HG03064 (cell line): ENCODE measurements around the gene ATOH1.

Source experiments
- ATAC-seq: cut with Tn5 transposase; IDR thresholded peaks from one replicate; pipeline ENCODE4 v1.9.1; 2021; ENCODE audit warnings: low read depth; ENCODE audit not compliant: unreplicated experiment

The ATOH1 gene, protein sequence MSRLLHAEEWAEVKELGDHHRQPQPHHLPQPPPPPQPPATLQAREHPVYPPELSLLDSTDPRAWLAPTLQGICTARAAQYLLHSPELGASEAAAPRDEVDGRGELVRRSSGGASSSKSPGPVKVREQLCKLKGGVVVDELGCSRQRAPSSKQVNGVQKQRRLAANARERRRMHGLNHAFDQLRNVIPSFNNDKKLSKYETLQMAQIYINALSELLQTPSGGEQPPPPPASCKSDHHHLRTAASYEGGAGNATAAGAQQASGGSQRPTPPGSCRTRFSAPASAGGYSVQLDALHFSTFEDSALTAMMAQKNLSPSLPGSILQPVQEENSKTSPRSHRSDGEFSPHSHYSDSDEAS

DNA sequence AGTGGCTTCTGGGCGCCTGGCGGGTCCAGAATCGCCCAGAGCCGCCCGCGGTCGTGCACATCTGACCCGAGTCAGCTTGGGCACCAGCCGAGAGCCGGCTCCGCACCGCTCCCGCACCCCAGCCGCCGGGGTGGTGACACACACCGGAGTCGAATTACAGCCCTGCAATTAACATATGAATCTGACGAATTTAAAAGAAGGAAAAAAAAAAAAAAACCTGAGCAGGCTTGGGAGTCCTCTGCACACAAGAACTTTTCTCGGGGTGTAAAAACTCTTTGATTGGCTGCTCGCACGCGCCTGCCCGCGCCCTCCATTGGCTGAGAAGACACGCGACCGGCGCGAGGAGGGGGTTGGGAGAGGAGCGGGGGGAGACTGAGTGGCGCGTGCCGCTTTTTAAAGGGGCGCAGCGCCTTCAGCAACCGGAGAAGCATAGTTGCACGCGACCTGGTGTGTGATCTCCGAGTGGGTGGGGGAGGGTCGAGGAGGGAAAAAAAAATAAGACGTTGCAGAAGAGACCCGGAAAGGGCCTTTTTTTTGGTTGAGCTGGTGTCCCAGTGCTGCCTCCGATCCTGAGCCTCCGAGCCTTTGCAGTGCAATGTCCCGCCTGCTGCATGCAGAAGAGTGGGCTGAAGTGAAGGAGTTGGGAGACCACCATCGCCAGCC is at the start of gene ATOH1:
ATOH1 (plus strand) TSS at position 422 of the 663 bp plus-strand sequence; CDS start at position 596, 174 bp downstream.
- ATAC-seq = no peak

GRCh38 chr4:93779228-93779627 is 49.3 kb upstream of the ATOH1 start:
- no peak for ATAC-seq

GRCh38 chr4:93780080-93780479 is 48.5 kb upstream of the ATOH1 start:
- no peak for ATAC-seq

DNA sequence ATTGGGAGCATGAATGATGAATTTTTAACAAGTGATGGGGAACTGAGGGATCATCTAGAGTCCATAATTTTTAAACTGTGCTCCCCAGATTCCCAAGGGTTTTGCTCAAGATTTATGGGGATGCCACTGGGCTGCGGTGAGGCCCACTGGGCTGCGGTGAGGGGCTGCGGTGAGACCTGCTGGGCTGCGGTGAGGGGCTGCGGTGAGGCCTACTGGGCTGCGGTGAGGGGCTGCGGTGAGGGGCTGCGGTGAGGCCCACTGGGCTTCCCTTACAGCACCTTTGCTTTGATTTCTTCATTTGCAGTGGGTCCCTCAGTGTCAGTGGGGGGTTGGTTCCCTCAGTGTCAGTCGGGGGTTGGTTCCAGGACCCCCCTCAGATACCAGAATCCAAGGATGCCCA is 47.4 kb upstream of the ATOH1 start:
- ATAC-seq = no peak

GRCh38 chr4:93786149-93786548 is 42.4 kb upstream of the ATOH1 start:
- no peak for ATAC-seq

GRCh38 chr4:93788712-93789111 is 39.8 kb upstream of the ATOH1 start:
- ATAC-seq = no peak

GRCh38 chr4:93791570-93792195 is 36.9 kb upstream of the ATOH1 start:
- peak; percentile 84 for ATAC-seq

DNA sequence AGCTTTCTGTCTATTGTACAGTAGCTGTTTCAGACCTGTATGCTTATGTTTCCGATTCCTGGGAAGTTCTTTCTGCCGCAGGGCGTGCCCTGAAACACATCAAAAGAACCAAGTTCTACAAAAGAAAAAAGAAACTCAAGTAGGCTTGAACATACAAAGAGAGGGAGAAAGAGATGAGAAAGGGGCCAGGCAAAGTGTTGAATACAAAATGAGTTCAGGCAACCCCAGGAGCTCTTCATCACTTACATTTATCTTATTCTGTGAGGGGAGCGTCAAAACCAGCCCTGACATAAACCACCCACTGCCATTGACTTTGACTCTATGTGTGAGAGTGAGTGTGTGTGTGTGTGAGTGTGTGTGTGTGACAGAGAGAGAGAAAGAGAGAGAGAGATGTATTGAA is 26.5 kb upstream of the ATOH1 start:
- no peak for ATAC-seq

- ATAC-seq = no peak
Measured at GRCh38 chr4:93809773-93810172, 18.8 kb upstream of the ATOH1 start.

DNA sequence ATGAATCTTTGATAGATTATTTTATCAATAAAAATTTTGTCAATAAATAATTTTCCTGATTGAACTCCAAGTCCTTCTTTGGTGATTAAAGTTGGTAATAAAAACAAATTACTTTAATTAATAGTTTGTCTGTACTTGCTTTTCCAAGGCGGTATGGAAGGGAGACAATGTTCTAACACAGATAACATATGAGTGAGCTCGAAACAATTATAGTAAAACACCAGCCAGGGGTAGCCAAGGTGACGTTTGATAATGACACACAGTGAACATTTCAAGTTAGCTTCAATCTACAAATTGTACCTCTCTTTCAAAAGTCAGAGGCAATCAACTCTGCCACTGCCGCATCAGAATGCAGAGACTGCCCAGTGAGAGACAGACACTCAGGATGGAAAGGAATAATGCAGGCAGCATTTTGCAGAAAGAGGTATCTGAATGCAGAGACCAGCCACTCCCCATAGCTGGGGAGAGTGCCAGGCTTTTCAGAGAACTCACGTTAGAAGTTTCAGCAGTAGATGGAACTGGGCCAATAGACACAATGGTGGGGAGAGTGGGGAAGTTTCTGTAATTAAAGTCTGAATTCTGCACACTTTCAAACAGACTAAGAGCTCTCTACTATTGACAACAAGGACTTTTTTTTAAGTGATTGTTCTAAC is 18.1 kb upstream of the ATOH1 start:
- no peak for ATAC-seq

DNA sequence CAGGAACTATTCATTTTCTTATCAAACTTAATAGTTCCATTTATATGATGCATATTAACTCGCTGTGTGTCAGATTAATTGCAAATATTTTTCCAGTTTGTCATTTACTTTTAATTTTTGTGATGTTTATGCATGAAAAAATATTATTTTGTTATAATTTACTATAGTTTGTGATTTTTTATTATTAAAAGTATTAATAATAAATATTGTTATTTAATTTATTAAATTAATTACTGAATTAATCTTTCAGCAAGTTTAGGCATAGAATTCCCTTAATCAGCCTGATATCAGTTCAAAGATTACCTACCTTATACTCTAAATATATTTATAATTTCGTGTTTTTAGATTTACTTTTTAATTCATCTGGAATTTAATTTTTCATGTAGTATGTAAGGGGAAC is 15.5 kb upstream of the ATOH1 start:
- no peak for ATAC-seq

DNA sequence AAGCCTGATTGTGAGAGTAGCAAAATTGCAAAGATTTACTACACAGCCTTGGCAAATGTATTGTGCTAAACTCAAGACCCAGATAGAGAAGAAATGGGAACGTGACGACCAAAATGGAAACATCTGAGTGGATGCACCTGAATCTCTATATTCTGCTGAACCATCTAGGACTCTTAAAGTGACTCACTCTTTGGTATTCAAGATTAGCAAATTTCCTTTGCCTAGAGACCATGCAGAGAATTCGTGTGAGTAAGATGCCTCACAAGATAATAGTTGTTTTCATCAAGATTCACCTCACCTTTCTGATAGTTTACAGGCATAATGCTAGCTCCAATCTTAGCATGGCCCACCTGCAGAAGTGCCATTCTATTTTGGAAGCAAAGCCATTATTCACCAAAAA is 14.4 kb upstream of the ATOH1 start:
- no peak for ATAC-seq

GRCh38 chr4:93814722-93815121 is 13.8 kb upstream of the ATOH1 start:
- no peak for ATAC-seq

DNA sequence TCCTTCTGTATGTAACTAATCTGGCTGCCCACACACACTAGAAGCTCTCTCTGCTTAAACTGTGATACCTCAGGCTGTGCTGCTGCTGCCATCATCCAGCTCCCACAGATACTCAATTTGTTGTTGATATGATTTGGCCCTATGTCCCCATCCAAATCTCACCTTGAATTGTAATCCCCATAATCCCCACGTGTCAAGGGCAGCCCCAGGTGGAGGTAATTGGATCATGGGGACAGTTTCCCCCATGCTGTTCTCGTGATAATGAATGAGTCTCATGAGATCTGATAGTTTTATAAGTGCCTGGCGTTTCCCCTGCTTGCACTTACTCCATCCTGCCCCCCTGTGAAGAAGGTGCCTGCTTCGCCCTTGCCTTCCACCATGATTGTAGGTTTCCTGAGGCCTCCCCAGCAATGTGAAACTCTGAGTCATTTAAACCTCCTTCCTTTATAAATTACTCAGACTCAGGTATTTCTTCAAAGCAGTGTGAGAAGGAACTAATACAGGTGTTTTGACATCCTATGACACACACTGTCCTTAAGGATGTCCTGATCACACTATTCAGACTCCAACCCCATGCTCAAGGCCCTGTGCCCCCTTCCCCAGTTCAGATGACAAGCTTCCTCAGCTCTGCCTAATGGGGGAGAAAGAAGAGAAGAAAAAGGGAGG is 2.9 kb upstream of the ATOH1 start:
- ATAC-seq = no peak

- ATAC-seq = no peak
Measured at GRCh38 chr4:93827272-93827947, 1.1 kb upstream of the ATOH1 start.

GRCh38 chr4:93828995-93829819 is 654 bp downstream of the ATOH1 start:
- ATAC-seq = no peak

DNA sequence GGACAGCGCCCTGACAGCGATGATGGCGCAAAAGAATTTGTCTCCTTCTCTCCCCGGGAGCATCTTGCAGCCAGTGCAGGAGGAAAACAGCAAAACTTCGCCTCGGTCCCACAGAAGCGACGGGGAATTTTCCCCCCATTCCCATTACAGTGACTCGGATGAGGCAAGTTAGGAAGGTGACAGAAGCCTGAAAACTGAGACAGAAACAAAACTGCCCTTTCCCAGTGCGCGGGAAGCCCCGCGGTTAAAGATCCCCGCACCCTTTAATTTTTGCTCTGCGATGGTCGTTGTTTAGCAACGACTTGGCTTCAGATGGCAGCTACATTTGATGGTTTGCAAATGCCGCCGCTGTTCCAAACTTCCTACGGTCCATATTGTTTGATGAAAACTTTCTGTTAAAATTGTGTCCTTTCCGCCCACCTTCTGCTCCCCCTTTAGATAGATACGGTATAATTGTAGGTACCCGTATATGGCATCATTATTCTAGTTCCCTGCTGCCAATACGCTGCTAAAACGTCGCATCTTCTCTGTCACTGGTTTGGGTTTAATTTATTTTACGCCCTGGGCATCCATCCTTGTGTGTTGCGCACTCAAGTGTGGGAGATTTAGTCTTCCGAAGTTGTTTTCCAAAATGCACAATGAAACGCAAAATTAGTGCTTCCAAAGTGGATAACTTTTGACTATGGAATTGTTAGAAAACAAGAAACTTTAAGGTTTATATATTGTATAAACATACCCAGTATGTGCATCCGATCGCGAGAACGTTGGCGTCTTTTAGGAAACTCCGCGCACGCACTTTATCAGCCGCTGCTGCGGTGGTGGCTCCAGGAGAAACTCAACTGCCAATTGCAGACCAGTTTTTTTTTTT is 1.5 kb downstream of the ATOH1 start:
- no peak for ATAC-seq

DNA sequence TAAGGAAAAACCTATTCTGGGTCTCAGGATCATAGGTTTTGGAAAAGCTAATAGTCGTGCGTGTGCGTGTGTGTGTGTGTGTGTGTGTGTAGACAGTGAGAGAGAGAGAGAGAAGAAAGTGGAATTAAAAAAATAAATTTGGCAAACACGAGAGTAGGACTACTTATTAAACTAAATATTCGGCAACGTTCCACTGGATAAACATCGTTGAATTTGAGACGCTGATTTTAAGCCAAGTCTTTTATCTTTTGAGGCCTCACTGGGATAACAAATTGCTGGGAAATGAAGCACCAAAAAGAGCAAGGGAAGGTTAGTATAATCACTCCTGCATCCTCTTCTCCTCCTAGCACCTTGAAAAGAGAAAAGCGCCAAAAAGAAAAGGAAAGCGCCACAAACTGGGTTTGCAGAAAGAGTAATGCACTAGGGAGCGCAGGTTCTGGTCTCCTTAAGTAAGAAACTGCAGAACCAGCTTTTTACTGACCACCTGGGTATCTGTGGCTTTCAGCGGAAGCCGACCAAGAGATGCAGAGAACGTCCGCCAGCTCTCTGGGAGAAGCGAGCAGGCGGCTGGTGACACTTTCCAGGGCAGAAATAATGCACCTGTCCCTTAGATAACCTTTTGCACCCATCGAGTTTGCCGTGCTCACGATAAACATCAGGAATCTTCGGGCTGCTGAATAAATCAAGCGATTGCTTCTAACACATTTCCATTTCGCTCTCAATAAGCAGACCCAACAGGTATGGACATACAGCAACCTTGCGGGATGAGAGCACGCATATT is 3.4 kb downstream of the ATOH1 start:
- ATAC-seq = no peak
